ENCODE results near the gene ZNF592. TPM values are rescaled to one million over a fixed set of nuclear protein-coding genes. Genes with fewer than 3 reads are reported as not detected.

The ZNF592 gene
- total and polyA plus RNA-seq, 2 donors (not counting 3 experiments of a cell fraction or from before 2014, with no cell fraction given): 12.3 to 21.1 TPM

DNA sequence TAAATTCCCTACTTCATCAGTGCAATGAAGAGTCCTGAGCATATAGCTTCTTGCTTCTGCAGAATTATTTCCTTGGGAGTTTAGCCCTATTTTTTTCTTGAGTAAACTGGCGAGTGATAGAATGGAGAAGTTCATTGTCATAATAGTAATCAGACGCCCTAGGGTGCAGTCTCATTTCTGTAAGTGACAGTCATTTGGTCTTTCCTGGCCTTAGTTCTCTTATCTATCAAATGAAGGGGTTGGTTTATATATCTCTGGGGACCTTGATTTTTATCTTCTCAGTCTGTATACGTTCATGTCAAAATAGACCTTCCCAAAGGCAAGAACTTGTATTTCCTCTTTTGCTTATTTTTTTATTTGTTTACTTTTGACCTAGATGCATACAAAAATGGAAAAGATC, 58.8 kb downstream of the ZNF592 start:
- DNase-seq (ENCODE audit: low read depth, low spot score) (no peak), FAIRE-seq (no peak)
- Histone ChIP-seq H3K4me2 (ENCODE audit: insufficient read depth, low read length) (no peak overlapping the region), H3K4me1 (ENCODE audit: control insufficient read depth, extremely low read depth, insufficient read depth, low read length) (no peaks in the 10 kb centered on the region), H3K27me3 (ENCODE audit: control insufficient read depth in 2 of 2, insufficient read depth in 2 of 2, low read length in 2 of 2) (no peaks in the 10 kb centered on the region), H3K79me2 (ENCODE audit: control insufficient read depth, insufficient read depth, low read length) (no peaks in the 10 kb centered on the region), H4K20me1 (replicated peaks; ENCODE audit: control insufficient read depth, extremely low read depth, insufficient read depth, low read length) (no peaks in the 10 kb centered on the region), H3K9ac (replicated peaks; ENCODE audit: extremely low read depth, insufficient read depth, low read length) (no peak overlapping the region), H3K4me3 (replicated peaks in 1 of 3; ENCODE audit: insufficient read depth in 1 of 3, low read depth in 1 of 3, low read length in 3 of 3) (no peak overlapping the region), H2AFZ (ENCODE audit: low read depth, low read length) (no peak overlapping the region), H3K27ac (ENCODE audit: insufficient read depth, low read depth, low read length) (no peak overlapping the region), H3K9me1 (replicated peaks; ENCODE audit: control insufficient read depth, extremely low read depth, insufficient read depth, low read length) (no peaks in the 10 kb centered on the region), H3K36me3 (ENCODE audit: control insufficient read depth in 2 of 2, extremely low read depth in 1 of 2, insufficient read depth in 2 of 2, low read length in 2 of 2) (peaks cover 0 to 7% of the 10 kb centered on the region in 2 experiments), H3K9me3 (replicated peaks; ENCODE audit: control insufficient read depth, insufficient read depth, low read length) (no peaks in the 10 kb centered on the region)
- CTCF ChIA-PET: interaction anchor here (1.1 kb wide), 1 partner anchor 11 kb away, joined by 3 read pairs; no protein-coding TSS in a partner anchor
- dilution Hi-C loops (cut with MboI; ENCODE audit: extremely low pct_ligation_motif_present, low sequenced_read_pairs) (no loop called here), intact Hi-C loops (cut with micrococcal nuclease) (no loop called here)
- POLR2A ChIA-PET: interaction anchor here (0.6 kb wide), 1 partner anchor 64 kb away, joined by 6 read pairs; no protein-coding TSS in a partner anchor
- TF ChIP-seq EZH2 (IDR thresholded peaks at IDR 0.05; ENCODE audit: borderline replicate concordance, low read depth, low read length, severe bottlenecking): no peak
- TF ChIP-seq POLR2AphosphoS5 (IDR thresholded peaks at IDR 0.05; ENCODE audit: insufficient read depth, low read depth, low read length): no peak
- TF ChIP-seq, protein P1, sequence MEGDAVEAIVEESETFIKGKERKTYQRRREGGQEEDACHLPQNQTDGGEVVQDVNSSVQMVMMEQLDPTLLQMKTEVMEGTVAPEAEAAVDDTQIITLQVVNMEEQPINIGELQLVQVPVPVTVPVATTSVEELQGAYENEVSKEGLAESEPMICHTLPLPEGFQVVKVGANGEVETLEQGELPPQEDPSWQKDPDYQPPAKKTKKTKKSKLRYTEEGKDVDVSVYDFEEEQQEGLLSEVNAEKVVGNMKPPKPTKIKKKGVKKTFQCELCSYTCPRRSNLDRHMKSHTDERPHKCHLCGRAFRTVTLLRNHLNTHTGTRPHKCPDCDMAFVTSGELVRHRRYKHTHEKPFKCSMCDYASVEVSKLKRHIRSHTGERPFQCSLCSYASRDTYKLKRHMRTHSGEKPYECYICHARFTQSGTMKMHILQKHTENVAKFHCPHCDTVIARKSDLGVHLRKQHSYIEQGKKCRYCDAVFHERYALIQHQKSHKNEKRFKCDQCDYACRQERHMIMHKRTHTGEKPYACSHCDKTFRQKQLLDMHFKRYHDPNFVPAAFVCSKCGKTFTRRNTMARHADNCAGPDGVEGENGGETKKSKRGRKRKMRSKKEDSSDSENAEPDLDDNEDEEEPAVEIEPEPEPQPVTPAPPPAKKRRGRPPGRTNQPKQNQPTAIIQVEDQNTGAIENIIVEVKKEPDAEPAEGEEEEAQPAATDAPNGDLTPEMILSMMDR (IDR thresholded peaks at IDR 0.05; ENCODE audit: extremely low read depth in 1 of 2, insufficient read depth in 1 of 2, low read depth in 1 of 2, low read length in 2 of 2): no peak
- TF ChIP-seq, protein P2, sequence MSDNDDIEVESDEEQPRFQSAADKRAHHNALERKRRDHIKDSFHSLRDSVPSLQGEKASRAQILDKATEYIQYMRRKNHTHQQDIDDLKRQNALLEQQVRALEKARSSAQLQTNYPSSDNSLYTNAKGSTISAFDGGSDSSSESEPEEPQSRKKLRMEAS (IDR thresholded peaks at IDR 0.05; ENCODE audit: insufficient read depth, insufficient read length): no peak
- no TSS peak for BruUV-seq (replicated peaks)
